HepG2 (cell line): ENCODE data around the gene CSTF3. TPM values are rescaled to one million over a fixed set of nuclear protein-coding genes. Genes with fewer than 3 reads are reported as not detected.

Experiments used
- FOXK2 ChIP-seq: fragments of 450-650 bp; IDR thresholded peaks from 2 replicates; pipeline ENCODE4 v1.6.1; 2016
- JUNB ChIP-seq: sonication (generic); formaldehyde crosslinking; IDR thresholded peaks from 2 replicates; pipeline ENCODE4 v1.8.0; 2022; ENCODE audit warnings: missing genetic modification reagents, mild to moderate bottlenecking, borderline replicate concordance
- KAT8 ChIP-seq: IDR thresholded peaks from 2 replicates; pipeline ENCODE4 v1.6.1; 2016; ENCODE audit warnings: missing genetic modification reagents, missing compliant biosample characterization
- MED1 ChIP-seq: sonication (generic); formaldehyde crosslinking; IDR thresholded peaks from 2 replicates; pipeline ENCODE4 v1.4.0; 2020; ENCODE audit warnings: missing genetic modification reagents
- NFE2L1 ChIP-seq: sonication (generic); formaldehyde crosslinking; IDR thresholded peaks from 2 replicates; pipeline ENCODE4 v1.4.0; 2020; ENCODE audit warnings: missing genetic modification reagents, mild to moderate bottlenecking, borderline replicate concordance
- PPARG ChIP-seq: conservative IDR thresholded peaks from 2 replicates; pipeline ENCODE4 v1.6.1; 2016; ENCODE audit warnings: missing biosample characterization, missing genetic modification reagents
- RXRB ChIP-seq: IDR thresholded peaks from 2 replicates; pipeline ENCODE4 v1.6.1; 2016; ENCODE audit warnings: borderline replicate concordance, missing genetic modification reagents, missing compliant biosample characterization
- SP5 ChIP-seq: IDR thresholded peaks from 2 replicates; pipeline ENCODE4 v1.6.1; 2016; ENCODE audit warnings: low read depth, borderline replicate concordance
- SUZ12 ChIP-seq: fragments of 150-350 bp; IDR thresholded peaks from 2 replicates; pipeline ENCODE4 v1.6.1; 2014; ENCODE audit warnings: low read depth, low read length
- TEAD2 ChIP-seq: sonication (generic); formaldehyde crosslinking; IDR thresholded peaks from 2 replicates; pipeline ENCODE4 v1.9.0; 2021; ENCODE audit warnings: missing genetic modification reagents
- YEATS4 ChIP-seq: sonication (generic); formaldehyde crosslinking; IDR thresholded peaks from 2 replicates; pipeline ENCODE4 v1.4.0; 2020; ENCODE audit warnings: missing genetic modification reagents, borderline replicate concordance
- ZBTB37 ChIP-seq: sonication (generic); formaldehyde crosslinking; IDR thresholded peaks from 2 replicates; pipeline ENCODE4 v1.4.0; 2020; ENCODE audit warnings: mild to moderate bottlenecking, missing genetic modification reagents
- ZFP82 ChIP-seq: sonication (generic); formaldehyde crosslinking; IDR thresholded peaks from 2 replicates; pipeline ENCODE4 v1.5.1; 2020; ENCODE audit warnings: mild to moderate bottlenecking, missing genetic modification reagents, borderline replicate concordance
- ZNF124 ChIP-seq: sonication (generic); formaldehyde crosslinking; IDR thresholded peaks from 2 replicates; pipeline ENCODE4 v1.4.0; 2020; ENCODE audit warnings: missing genetic modification reagents
- ZNF17 ChIP-seq: sonication (generic); formaldehyde crosslinking; IDR thresholded peaks from 2 replicates; pipeline ENCODE4 v1.5.0; 2020; ENCODE audit warnings: mild to moderate bottlenecking, missing genetic modification reagents
- ZNF543 ChIP-seq: sonication (generic); formaldehyde crosslinking; IDR thresholded peaks from 2 replicates; pipeline ENCODE4 v1.4.0; 2020; ENCODE audit warnings: mild to moderate bottlenecking, missing genetic modification reagents
- ZNF574 ChIP-seq: sonication (generic); formaldehyde crosslinking; IDR thresholded peaks from 2 replicates; pipeline ENCODE4 v1.4.0; 2020; ENCODE audit warnings: missing genetic modification reagents
- ZNF589 ChIP-seq: sonication (generic); formaldehyde crosslinking; conservative IDR thresholded peaks from 2 replicates; pipeline ENCODE4 v1.8.0; 2022; ENCODE audit warnings: mild to moderate bottlenecking, moderate library complexity, missing genetic modification reagents
- ZNF614 ChIP-seq: IDR thresholded peaks from 2 replicates; pipeline ENCODE4 v1.6.1; 2018; ENCODE audit warnings: missing biosample characterization, missing genetic modification reagents, inconsistent platforms, borderline replicate concordance
- ZNF792 ChIP-seq: IDR thresholded peaks from 2 replicates; pipeline ENCODE4 v1.6.1; 2016
- ZXDC ChIP-seq: sonication (generic); formaldehyde crosslinking; IDR thresholded peaks from 2 replicates; pipeline ENCODE4 v1.5.0; 2020; ENCODE audit warnings: mild to moderate bottlenecking, missing genetic modification reagents
- polyA plus RNA-seq, 8 experiments: library from polyadenylated mRNA; depleted of rRNA in 3 of 8; stranded (reverse) in 7 of 8; unstranded in 1 of 8; fragments of >200 nt; fragmentation: Illumina TruSeq in 4 of 8; extraction: Trizol in 4 of 8; gene quantifications; 2 replicates each; pipeline versions ENCODE4 v1.2.1 to v1.2.3, GENCODE V29; 2011 to 2016; ENCODE audit warnings: low read depth in 4 of 8, missing spikeins in 1 of 8, mixed read lengths in 1 of 8; ENCODE audit not compliant: insufficient read depth in 1 of 8
- total RNA-seq, 5 experiments: library from RNA; depleted of rRNA; stranded (reverse); fragments of >200 nt; fragmentation: Illumina TruSeq; extraction: Trizol; gene quantifications; 2 replicates each; pipeline ENCODE4 v1.2.3, GENCODE V29; 2016; ENCODE audit warnings: low read depth in 1 of 5
- TF ChIP-seq, protein P1 (sequence below): sonication (generic); formaldehyde crosslinking; IDR thresholded peaks from 2 replicates; pipeline ENCODE4 v1.8.0; 2022; ENCODE audit warnings: low read depth, missing genetic modification reagents

Gene CSTF3
- total and polyA plus RNA-seq, 2 of the 13 experiments (the other 11 are each of a cell fraction or from before 2014, with no cell fraction given), result 21.5 to 43.6 TPM

DNA sequence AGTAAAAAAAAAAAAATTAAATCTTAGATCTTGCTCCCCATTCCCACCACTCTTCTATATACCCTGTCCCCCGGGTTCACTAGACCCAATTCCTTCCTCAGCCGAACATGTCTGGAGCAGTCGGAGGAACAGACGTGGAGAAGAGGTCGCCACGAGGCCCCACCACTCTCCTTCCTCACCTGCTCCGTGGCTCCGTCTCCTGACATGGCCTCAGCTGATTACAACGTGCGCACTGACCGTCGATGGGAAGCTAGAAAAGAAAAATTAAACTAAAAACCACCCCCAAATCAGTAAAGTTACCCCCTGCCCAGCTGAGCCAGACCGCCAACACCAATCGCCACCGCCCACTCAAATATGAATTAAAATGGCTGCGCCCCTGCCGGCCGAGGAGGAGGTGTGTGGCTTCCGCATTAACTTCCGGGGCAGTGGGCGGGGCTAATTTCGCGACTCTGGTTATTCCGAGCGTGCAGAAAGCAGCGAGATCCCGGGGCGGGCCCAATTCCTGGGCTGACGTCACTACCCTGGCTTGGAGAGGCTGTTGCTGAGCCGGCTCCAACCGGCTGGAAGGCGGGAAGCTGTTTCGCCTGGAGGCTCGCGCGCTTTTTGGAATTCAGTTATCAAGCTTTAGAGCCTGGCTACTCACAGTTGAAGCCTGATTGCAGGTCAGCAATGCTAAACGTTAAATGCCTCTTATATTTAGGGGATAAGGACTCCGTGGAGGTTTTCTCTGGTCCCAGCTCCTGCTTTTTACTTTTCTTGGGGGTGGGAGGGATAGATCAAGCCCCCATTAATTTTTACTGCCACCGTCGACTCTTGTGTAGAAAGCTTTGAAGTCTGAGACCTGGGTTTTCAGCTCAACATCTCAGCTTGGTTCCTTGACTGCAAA lies at the start of gene CSTF3 (continued):
- TF ChIP-seq FOXK2 (peak; percentile 47; the same call in 1 of the 2 replicates), ZFP82 (CRISPR knock-in tag) (no peak), ZBTB37 (no peak), MED1 (CRISPR knock-in tag) (peak; percentile 39), YEATS4 (CRISPR knock-in tag) (peak; percentile 95), ZNF17 (CRISPR knock-in tag) (no peak), ZNF124 (CRISPR knock-in tag) (peak; percentile 84; the same call in 1 of the 2 replicates), PPARG (CRISPR knock-in tag) (0 out of 2 replicates have a peak, but pooled peaks have one; percentile 40), ZNF614 (no peak), SP5 (CRISPR knock-in tag) (peak; percentile 71; the same call in 1 of the 2 replicates), ZNF589 (CRISPR knock-in tag) (no peak), ZNF543 (CRISPR knock-in tag) (0 out of 2 replicates have a peak, but pooled peaks have one; percentile 12), NFE2L1 (CRISPR knock-in tag) (no peak), ZNF574 (CRISPR knock-in tag) (peak; percentile 78), JUNB (CRISPR knock-in tag) (no peak), SUZ12 (no peak), RXRB (CRISPR knock-in tag) (0 out of 2 replicates have a peak, but pooled peaks have one; percentile 41), ZXDC (CRISPR knock-in tag) (peak; percentile 83; the same call in 1 of the 2 replicates), ZNF792 (CRISPR knock-in tag) (peak; percentile 78; the same call in 1 of the 2 replicates), TEAD2 (CRISPR knock-in tag) (peak; percentile 42; the same call in 1 of the 2 replicates), KAT8 (peak; percentile 93)
- TF ChIP-seq, protein P1, sequence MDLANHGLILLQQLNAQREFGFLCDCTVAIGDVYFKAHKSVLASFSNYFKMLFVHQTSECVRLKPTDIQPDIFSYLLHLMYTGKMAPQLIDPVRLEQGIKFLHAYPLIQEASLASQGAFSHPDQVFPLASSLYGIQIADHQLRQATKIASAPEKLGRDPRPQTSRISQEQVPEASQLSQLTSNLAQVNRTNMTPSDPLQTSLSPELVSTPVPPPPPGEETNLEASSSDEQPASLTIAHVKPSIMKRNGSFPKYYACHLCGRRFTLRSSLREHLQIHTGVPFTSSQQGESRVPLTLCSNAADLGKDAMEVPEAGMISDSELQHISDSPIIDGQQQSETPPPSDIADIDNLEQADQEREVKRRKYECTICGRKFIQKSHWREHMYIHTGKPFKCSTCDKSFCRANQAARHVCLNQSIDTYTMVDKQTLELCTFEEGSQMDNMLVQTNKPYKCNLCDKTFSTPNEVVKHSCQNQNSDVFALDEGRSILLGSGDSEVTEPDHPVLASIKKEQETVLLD (CRISPR knock-in tag), result peak; percentile 51; the same call in 1 of the 2 replicates
